BLaER1 (cell line): Measurements from ENCODE around the gene JUP.
A peak's percentile ranks its signal among the peaks of the same experiment; 100 is the strongest.

Experiments
- H3K27ac ChIP-seq: shearing (Covaris generic); formaldehyde crosslinking; 2 replicates; pipeline ENCODE4 v1.8.1; 2022
- H3K27me3 ChIP-seq: shearing (Covaris generic); formaldehyde crosslinking; 2 replicates; pipeline ENCODE4 v1.8.1; 2022
- H3K36me3 ChIP-seq: shearing (Covaris generic); formaldehyde crosslinking; 2 replicates; pipeline ENCODE4 v1.8.1; 2022
- H3K4me1 ChIP-seq: shearing (Covaris generic); formaldehyde crosslinking; 2 replicates; pipeline ENCODE4 v1.8.1; 2022
- H3K4me2 ChIP-seq: shearing (Covaris generic); formaldehyde crosslinking; 2 replicates; pipeline ENCODE4 v1.8.1; 2022
- H3K4me3 ChIP-seq: shearing (Covaris generic); formaldehyde crosslinking; 2 replicates; pipeline ENCODE4 v1.8.1; 2022
- H3K9ac ChIP-seq: shearing (Covaris generic); formaldehyde crosslinking; 2 replicates; pipeline ENCODE4 v1.8.1; 2022
- H3K9me3 ChIP-seq: shearing (Covaris generic); formaldehyde crosslinking; 2 replicates; pipeline ENCODE4 v1.8.1; 2022
- H4K20me1 ChIP-seq: shearing (Covaris generic); formaldehyde crosslinking; 2 replicates; pipeline ENCODE4 v1.8.1; 2022
- Cebpa-rat ChIP-seq: shearing (Covaris generic); IDR thresholded peaks from 2 replicates; pipeline ENCODE4 v1.8.1; 2022

JUP gene

GRCh38 chr17:41822216-41823140, 36.0 kb upstream of the JUP start:
- no peaks in the 10 kb centered on the region for H3K9me3 ChIP-seq
- H3K27ac ChIP-seq: no peak overlapping the region
- no peaks in the 10 kb centered on the region for H3K4me1 ChIP-seq
- peaks cover 43% of the 10 kb centered on the region for H3K36me3 ChIP-seq
- no peaks in the 10 kb centered on the region for H4K20me1 ChIP-seq
- H3K4me3 ChIP-seq: no peak overlapping the region
- H3K4me2 ChIP-seq: no peak overlapping the region
- no peaks in the 10 kb centered on the region for H3K27me3 ChIP-seq
- no peak overlapping the region for H3K9ac ChIP-seq
- TF ChIP-seq Cebpa-rat: no peak

- no peaks in the 10 kb centered on the region for H4K20me1 ChIP-seq
- no peaks in the 10 kb centered on the region for H3K4me1 ChIP-seq
- no peak overlapping the region for H3K4me3 ChIP-seq
- H3K9me3 ChIP-seq: no peaks in the 10 kb centered on the region
- no peak overlapping the region for H3K4me2 ChIP-seq
- H3K27ac ChIP-seq: no peak overlapping the region
- H3K36me3 ChIP-seq: peaks cover 36% of the 10 kb centered on the region
- H3K9ac ChIP-seq: no peak overlapping the region
- no peaks in the 10 kb centered on the region for H3K27me3 ChIP-seq
- no peak for TF ChIP-seq Cebpa-rat
Observed at GRCh38 chr17:41821776-41822175, 35.3 kb upstream of the JUP start.

GRCh38 chr17:41818024-41818423, 31.5 kb upstream of the JUP start:
- no peak for TF ChIP-seq Cebpa-rat
- Histone ChIP-seq H3K27ac (no peak overlapping the region), H3K9me3 (no peaks in the 10 kb centered on the region), H3K9ac (no peak overlapping the region), H3K4me3 (no peak overlapping the region), H3K4me1 (peaks cover 15% of the 10 kb centered on the region), H3K4me2 (no peak overlapping the region), H3K27me3 (no peaks in the 10 kb centered on the region), H4K20me1 (no peaks in the 10 kb centered on the region), H3K36me3 (no peaks in the 10 kb centered on the region)

GRCh38 chr17:41816637-41817320, 30.3 kb upstream of the JUP start:
- no peak overlapping the region for H3K9ac ChIP-seq
- H3K9me3 ChIP-seq: no peaks in the 10 kb centered on the region
- H3K36me3 ChIP-seq: no peaks in the 10 kb centered on the region
- no peak overlapping the region for H3K4me3 ChIP-seq
- no peak overlapping the region for H3K4me2 ChIP-seq
- H3K27ac ChIP-seq: no peak overlapping the region
- no peak for TF ChIP-seq Cebpa-rat
- H3K27me3 ChIP-seq: no peaks in the 10 kb centered on the region
- H3K4me1 ChIP-seq: peaks cover 27% of the 10 kb centered on the region
- H4K20me1 ChIP-seq: no peaks in the 10 kb centered on the region

GRCh38 chr17:41814195-41814594, 27.7 kb upstream of the JUP start:
- Histone ChIP-seq H3K4me1 (peaks cover 48% of the 10 kb centered on the region), H3K4me3 (no peak overlapping the region), H4K20me1 (no peaks in the 10 kb centered on the region), H3K9me3 (no peaks in the 10 kb centered on the region), H3K4me2 (peak overlapping the region; percentile 98), H3K36me3 (0 out of 2 replicates have a peak, but pooled peaks cover 4% of the 10 kb centered on the region), H3K27me3 (no peaks in the 10 kb centered on the region), H3K9ac (no peak overlapping the region), H3K27ac (no peak overlapping the region)
- TF ChIP-seq Cebpa-rat: no peak

- TF ChIP-seq Cebpa-rat: no peak
- Histone ChIP-seq H4K20me1 (no peaks in the 10 kb centered on the region), H3K27ac (no peak overlapping the region), H3K9me3 (no peaks in the 10 kb centered on the region), H3K27me3 (no peaks in the 10 kb centered on the region), H3K4me2 (peak overlapping the region; percentile 98), H3K9ac (no peak overlapping the region), H3K4me3 (no peak overlapping the region), H3K36me3 (peaks cover 6% of the 10 kb centered on the region; the same call in 1 of the 2 replicates), H3K4me1 (peaks cover 48% of the 10 kb centered on the region)
Observed at GRCh38 chr17:41813699-41814124, 27.2 kb upstream of the JUP start.

- Histone ChIP-seq H3K4me2 (peak overlapping the region; percentile 98), H3K9ac (peak overlapping the region; percentile 81; the same call in 1 of the 2 replicates), H3K4me3 (peak overlapping the region; percentile 82), H3K4me1 (peaks cover 48% of the 10 kb centered on the region), H3K36me3 (peaks cover 11% of the 10 kb centered on the region; the same call in 1 of the 2 replicates), H3K27ac (peak overlapping the region; percentile 84; the same call in 1 of the 2 replicates), H3K9me3 (no peaks in the 10 kb centered on the region), H4K20me1 (no peaks in the 10 kb centered on the region), H3K27me3 (no peaks in the 10 kb centered on the region)
- no peak for TF ChIP-seq Cebpa-rat
Observed at GRCh38 chr17:41813152-41813680, 26.7 kb upstream of the JUP start.

- peaks cover 17% of the 10 kb centered on the region; the same call in 1 of the 2 replicates for H3K36me3 ChIP-seq
- peak within 1 kb of the TSS; percentile 81 for H3K9ac ChIP-seq
- peak within 1 kb of the TSS; percentile 84 for H3K27ac ChIP-seq
- H3K4me2 ChIP-seq: peak within 1 kb of the TSS; percentile 98
- TF ChIP-seq Cebpa-rat: no peak
- H3K27me3 ChIP-seq: no peaks in the 10 kb centered on the region
- peaks cover 48% of the 10 kb centered on the region for H3K4me1 ChIP-seq
- peak within 1 kb of the TSS; percentile 82 for H3K4me3 ChIP-seq
- no peaks in the 10 kb centered on the region for H3K9me3 ChIP-seq
- H4K20me1 ChIP-seq: no peaks in the 10 kb centered on the region
Observed at GRCh38 chr17:41812381-41813151, 26.1 kb upstream of the JUP start, which contains the start of gene FKBP10. FKBP10 (plus strand) TSS chr17:41813004; CDS start chr17:41813035, 31 bp downstream.
